ENCODE results near the gene BLMH.

GRCh38 chr17:30249460-30249859 is 42.3 kb downstream of the BLMH start:
- TF ChIP-seq CTCF (IDR thresholded peaks at IDR 0.05; ENCODE audit: poor library complexity) (no peak), EZH2 (IDR thresholded peaks at IDR 0.05; ENCODE audit: borderline replicate concordance) (no peak), EZH2phosphoT487 (IDR thresholded peaks at IDR 0.05; ENCODE audit: low read depth, severe bottlenecking, unreplicated experiment) (no peak)

All from hepatocyte (in vitro differentiated cells).